NK-92 (cell line): ENCODE data around the gene SLCO4A1.

ENCODE experiments used
- DNase-seq: peaks from one replicate; lab custom pipeline; 2025; ENCODE audit not compliant: unreplicated experiment; lab: John Stamatoyannopoulos, UW

Gene SLCO4A1

DNA sequence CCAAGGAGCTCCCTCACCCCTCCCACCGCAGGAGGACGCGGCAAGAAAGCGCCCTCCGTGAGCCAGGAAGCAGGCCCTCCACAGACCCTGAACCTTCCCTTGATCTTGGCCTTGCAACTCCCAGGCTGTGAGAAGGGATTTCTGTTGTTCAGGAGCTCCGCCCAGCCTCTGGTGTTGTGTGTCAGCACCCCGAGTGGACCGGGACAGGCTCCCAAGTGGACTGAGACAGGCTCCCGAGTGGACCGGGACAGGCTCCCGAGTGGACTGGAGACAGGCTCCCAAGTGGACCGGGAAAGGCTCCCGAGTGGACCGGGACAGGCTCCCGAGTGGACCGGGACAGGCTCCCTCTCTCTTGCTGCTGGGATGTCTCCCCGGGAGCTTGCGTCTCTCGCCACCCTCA lies 57.0 kb downstream of the SLCO4A1 start:
- no peak for DNase-seq

DNA sequence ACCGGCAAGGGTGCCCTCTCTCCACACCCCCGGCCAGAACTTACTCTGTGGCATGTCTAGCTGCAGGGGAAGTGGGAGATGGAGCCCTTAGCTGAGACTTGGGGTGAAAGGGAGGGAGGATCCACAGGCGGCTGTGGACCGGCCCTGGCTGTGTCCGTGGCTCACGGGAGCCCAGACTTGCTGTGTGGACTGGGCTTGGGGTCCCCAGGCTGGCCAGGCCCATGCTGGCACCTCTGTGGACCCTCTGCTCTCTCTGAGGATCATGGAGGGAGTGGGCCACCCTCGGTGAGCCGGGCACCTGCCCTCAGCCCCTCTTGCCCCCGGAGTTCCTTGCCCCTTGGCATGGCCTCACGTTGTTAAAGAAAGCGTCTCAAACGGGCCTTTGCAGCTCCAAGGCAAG lies 57.4 kb downstream of the SLCO4A1 start:
- no peak for DNase-seq

DNA sequence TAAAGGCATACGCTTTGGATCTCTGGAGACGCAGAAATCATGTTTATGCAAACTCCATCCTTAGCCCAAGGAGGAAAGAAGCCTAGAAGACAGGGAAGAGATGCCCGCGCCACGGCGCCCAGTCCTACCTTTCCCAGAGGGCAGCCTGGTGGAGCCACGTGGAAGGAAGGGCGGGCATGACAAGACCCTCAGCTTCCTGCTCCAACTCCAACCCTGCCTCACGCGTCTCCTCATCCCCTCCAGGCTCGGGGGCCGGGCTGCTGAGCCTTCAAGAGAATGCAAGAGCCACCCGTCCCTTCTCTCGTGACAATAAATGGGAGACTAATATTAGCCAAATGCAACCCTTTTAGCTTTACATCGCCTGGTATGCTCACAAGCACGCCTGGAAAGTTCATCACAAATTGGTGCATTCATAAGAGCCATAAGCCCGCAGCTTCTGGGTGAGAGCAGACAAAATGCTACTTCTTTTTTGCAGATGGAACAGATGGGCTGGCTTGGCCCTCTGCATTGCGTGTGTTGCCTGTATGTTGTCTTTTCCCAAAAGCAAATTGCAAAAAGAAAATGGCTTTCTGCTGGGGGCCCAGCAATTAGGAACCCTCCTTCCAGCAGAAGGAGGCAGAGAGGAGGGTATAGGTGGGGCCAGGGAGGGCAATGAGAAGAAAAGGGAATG lies 58.1 kb downstream of the SLCO4A1 start:
- DNase-seq = no peak

DNA sequence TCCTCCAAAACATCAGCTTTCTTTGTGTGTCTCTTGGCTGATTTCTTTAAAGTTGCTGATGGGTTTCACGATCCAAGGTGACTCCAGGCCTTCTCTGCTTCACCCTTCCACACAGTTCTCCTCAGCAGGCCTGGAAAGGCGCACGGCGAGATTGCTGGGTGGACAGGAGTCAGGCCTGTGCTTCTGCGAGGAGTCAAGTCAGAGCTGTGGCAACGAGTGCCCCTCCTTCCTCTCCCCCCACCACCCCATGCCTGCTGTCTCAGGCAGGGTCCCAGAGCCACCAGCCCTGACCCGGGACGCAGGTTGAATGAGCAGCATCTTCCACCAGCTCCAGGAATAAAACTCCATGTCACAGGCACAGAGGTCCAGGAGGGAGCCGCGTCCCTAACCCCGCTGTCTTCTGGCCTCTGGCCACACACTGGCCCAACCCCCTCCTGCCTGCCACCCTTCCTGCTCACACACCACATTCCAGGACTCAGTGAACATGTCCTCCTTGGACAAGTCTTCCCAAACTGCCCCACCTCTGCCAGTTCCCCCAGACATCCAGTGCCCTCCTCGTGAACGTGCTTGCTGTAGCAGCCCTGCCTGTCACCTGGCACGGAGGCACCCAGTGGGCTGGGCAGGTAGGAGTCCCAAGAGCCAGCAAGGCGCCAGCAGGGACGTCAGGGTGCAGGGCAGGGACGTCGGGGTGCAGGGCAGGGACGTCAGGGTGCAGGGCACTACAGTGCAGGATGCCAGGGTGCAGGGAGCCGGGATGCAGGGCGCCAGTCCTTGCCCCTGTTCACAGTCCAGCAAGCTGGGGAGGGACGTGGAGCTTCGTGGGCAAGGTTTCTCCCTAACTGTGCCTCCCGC lies 59.1 kb downstream of the SLCO4A1 start:
- no peak for DNase-seq

DNA sequence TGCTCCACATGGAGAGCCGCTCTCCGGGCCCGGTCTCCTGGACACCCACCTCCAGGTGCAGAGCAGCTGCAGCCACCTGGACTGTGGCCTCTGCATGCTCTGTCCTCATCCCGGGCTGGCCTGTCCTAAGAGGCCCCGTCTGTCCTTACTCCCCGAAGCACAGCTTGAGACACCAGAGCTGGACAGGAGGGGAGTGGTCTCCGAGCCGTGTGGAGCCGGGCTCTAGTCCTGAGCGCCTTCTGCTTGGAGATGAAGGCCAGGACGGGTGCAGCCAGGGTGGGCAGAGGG lies 59.7 kb downstream of the SLCO4A1 start:
- DNase-seq = no peak

DNA sequence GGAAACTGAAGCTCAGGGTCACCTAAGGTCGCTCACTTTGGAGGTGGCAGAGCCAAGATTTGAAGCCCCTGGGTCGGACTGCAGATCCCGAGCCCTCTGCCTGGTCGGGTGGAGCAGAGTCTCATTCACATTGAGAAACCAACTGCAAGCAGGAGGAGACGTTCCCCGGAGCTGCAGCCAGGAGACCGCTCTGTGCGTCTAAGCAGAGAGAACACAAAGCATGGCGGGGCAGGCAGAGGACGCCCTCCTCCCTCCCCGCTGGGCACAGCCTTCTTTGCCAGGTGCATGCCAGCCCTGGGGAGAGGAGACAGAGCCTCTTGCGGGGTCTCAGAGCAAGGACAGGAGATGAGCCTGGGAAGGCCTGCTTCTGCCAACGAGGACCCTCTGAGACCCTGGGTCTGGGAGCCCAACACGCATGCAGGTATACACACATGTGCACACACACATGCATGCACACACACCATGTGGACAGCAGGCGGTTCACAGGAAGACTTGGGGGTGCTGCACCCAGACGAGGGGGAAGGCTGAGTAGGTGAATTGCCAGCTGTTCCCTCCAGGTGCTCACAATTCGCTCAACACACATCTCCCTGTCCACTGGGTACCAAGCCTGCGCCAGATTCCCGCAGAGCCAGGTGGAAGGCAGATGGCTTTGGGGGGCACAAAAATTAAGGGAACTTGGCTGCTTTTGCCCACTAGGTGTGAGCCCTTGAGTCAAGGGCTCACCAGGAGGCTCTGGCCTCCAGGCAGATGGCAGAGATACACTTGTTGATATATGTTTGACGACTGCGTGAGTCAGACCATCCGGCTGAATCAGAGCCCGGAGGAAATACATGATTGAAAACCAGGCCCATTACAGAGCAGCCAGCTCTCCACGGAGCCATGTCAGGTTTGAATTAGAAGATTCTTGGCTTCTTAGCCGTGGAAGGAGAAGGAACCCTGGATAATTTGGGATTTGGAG lies 60.9 kb downstream of the SLCO4A1 start:
- no peak for DNase-seq

DNA sequence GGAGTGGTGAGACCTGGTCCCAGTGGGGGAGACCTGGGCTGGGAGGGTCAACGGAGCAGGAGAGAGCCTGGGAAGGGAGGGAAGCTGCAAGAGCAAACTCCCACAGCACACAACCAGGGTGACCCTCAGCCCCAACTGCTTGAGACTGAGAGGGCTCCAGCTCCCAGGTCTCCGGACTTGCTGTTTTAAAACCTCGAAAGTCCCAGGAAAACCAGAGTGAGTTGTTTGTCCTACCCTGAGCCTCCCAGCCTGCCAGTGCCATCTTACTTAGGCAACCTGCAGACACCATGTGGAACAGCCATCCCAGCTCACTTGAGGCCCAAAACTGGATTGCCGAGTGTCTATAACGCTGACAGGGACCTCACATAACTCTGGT lies 61.5 kb downstream of the SLCO4A1 start:
- no peak for DNase-seq

DNA sequence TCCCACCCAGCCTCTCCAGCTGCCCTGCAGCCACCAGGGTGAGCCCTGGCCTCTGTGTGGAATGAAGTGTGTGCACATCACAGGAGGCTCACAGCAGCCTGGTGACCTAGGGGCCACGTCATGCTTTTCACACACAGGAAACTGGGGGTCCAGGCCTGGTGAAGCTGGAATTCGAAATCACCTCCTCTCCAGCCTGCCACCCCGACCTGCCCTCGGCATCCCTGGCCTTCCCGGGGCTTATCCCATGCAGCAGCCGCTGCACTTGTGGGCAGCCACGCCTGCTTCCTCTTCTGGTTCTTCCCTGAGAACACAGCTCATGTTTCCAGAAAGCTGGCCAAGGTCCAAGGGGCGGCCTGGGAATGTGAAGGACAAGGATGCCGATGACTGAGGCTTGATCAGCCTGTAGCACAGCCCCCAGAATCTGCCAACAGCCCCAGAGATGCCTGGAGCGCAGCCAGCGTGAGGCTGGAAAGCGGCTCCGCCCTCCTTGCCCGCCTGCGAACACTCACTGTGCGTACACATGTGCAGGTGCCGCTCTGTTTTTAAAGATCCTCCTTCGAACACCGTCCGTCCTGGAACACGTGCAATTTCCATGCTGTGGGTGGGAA lies 62.1 kb downstream of the SLCO4A1 start:
- no peak for DNase-seq

DNA sequence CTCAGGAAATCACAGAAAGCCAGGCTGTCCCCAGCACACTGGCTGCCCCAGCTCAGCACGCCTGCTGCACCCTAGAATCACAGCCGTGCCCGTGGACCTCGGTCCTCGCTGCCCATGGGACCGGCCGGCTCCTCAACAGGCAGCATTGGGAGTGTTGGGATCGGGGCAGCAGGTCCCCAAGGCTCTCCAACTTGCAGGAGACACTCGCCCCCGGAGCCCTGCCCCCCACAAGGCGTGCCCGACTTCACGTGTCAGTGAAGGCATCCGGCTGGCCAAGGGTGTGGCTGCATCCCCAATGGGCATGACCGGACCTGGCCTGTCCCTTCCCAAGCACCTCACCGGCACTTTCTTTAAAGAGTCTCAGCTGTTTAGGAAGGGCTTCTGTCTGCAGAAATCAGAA lies 63.3 kb downstream of the SLCO4A1 start:
- DNase-seq = no peak

DNA sequence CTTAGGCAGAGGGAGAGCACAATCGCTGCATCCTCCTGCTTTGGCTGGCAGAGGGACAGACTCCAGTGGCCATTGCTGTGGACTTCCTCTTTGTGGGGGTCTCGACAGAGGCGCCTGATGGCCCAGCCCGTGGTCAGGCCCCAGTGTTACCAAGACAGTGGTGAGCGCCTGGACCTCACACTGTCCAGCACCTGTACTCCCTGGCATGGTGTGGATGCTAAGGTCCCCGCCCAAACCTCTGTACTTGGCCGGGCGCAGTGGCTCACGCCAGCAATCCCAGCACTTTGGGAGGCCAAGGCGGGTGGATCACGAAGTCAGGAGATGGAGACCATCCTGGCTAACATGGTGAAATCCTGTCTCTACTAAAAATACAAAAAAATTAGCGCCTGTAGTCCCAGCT lies 64.0 kb downstream of the SLCO4A1 start:
- no peak for DNase-seq

DNA sequence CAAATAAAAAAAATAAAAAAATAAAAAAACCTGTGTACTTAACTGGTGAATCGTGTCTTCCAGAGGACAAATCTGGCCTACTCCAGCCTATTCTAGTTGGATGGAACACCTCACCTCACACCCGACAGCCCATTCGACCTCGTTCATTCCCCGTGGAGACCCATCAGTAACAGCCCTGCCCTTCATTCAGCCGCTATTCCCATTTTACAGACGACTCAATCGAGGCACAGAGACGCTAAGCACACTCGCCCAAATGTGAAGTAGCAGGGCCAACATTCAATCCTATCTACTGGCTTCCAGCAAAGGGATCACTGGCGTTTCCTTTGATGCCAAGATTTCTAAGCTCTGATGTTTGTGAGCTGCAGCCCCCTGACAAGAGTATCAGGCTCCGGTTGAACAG lies 64.6 kb downstream of the SLCO4A1 start:
- DNase-seq = no peak

DNA sequence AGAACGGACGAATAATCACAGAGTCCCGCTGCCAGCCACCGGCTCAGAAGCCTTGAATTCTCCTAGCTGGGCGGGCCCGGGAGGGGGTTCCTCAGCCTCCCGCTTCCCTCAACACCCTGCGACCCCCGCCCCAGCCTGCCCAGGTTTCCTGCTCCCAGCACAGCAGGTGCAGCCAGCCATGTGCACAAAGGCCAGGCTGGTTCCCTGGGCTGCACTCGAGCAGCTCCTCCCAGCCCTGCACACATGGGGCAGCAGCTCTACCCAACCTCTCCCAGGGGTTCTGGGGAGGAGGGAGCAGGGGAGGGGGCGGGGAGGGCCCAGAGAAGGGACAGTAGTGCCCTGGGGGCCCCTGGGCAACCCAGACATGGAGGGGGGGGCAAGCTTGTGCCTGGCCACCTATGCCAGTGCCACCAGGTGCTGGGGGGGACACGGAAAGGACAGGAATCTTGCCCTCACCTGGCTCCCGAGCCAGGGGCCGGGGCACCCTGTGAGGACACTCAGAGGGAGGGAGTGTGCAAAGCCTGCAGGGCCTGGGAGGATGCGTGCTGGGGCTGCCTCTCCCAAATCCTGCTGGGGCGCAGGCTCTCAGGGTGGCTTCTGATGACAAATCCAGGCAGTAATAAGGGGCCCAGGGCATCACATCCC lies 65.1 kb downstream of the SLCO4A1 start:
- no peak for DNase-seq

DNA sequence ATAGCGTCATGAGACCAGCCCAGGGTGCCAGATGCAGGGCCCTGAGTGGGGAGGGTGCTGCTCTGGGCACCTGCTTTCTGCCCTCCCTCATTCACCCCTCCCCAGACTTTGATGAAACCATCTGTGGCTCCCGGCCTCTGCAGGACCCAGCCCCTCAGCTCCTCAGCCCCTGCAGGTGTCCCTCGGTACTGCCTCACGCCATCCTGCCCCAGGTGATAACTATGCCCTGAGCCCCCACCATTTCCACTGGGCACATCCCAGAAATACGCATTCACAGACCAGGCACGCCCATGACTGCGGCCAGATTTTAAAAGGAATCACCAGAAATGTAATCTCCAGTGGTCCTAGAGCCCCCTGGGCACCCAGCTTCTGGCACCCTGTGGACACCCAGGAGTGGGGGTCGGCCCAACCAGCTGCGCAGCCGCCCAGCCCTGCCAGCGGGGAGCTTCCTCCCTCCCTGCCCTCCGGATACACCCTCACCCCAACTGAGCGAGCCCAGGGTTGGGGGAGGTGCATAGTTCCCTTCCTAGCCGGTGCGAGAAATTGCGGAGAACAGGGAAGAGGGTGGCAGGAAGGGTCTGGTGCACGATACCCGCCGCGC lies 65.7 kb downstream of the SLCO4A1 start:
- no peak for DNase-seq

DNA sequence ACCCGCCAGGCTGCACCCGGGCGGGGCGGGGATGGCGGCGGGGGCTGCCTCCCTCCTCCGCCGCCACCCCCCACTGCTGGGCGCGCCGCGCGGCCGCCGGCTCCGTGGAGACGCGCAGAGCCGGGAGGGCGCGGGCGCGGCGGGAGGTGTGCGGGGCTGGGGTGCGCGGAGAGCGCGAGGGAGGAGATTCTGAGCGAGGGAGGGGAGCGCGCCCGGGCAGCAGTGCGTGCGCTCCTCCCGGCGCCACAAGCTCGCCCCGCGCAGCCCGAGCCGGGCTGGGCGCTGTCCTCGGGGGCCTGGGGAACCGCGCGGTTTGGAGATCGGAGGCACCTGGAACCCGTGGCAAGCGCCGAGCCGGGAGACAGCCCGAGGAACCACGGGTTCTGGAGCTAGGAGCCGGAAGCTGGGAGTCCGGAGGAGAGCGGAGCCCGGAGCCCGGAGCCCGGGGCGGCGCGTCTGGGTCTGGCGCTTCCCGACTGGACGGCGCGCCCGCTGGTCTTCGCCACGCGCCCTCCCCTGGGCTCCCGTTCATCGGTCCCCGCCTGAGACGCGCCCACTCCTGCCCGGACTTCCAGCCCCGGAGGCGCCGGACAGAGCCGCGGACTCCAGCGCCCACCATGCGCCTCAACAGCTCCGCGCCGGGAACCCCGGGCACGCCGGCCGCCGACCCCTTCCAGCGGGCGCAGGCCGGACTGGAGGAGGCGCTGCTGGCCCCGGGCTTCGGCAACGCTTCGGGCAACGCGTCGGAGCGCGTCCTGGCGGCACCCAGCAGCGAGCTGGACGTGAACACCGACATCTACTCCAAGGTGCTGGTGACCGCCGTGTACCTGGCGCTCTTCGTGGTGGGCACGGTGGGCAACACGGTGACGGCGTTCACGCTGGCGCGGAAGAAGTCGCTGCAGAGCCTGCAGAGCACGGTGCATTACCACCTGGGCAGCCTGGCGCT lies 66.6 kb downstream of the SLCO4A1 start, which contains the start of gene NTSR1:
TSS of gene NTSR1 (plus strand) at position 246 of the 946 bp plus-strand sequence. CDS start at position 618, 372 bp downstream.
- DNase-seq = no peak

DNA sequence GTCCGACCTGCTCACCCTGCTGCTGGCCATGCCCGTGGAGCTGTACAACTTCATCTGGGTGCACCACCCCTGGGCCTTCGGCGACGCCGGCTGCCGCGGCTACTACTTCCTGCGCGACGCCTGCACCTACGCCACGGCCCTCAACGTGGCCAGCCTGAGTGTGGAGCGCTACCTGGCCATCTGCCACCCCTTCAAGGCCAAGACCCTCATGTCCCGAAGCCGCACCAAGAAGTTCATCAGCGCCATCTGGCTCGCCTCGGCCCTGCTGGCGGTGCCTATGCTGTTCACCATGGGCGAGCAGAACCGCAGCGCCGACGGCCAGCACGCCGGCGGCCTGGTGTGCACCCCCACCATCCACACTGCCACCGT lies 67.2 kb downstream of the SLCO4A1 start:
- DNase-seq = no peak

DNA sequence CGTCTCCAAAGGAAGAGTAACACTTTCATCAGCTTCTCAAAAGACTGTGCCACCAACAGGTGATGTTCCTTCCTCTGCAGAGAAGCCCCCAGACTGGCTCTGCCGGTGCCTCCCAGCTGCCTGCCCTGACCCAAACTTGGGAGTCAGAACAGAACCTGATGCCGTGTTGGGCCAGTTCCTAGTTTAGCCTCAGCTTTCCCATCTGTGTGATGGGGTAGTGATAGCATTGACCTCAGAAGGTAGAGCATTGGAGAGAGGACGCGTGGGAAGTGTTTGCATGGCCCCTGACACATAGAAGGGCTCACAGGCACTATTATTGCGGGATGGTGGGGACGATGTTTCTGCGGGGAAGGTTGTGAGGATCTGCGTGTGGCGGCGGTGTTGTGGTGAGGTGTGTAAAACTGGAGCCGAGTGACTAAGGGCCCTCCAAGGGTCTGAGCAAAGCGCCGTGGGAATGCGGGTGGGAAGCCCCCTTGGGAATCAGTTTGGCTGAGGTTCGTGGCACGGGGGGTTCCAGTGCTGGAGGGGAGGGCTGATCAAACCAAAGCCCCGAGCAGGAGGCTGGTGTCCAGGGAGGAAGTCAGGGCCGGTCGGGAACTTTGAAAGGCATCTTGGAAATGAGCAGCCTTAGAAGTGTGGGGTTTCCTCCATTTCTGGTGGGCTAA lies 68.0 kb downstream of the SLCO4A1 start:
- no peak for DNase-seq

DNA sequence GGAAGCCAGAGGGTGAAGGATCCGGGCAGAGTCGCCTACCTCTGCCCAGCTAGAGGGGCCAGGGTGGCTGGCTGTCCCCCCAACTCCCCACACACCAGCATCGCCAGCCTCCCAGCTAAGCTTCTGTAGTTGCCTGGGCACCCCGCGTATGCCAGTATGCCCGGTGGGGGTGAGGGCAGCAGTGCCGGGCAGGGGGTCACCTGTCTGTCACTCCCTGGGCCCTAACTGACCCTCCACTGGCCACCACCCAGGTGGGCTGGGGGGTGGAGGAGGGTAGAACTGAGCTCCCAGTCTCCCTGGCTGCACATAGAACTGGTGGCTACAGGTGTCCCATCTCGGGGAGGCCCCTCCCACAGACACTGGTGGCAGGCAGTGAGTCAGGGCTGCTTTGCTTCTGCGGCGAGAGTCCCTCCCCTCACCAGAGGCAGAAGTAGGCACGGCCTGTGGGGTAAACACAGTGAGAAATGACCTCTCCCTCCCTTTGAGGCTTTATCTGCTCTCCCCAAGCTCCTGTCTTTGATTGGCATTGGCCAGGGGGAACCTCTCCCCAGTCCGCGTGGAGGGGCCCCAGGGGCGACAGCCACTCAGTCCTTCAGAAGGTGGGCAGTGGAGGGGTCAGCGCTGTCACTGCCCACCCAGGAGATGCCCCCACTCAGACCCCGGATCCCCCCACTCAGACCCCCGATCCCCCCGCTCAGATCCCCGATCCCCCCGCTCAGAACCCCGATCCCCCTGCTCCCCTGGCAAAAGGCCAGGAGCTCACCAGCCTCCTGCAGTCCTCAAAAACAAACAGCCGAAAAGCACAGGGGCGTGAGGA lies 68.8 kb downstream of the SLCO4A1 start:
- DNase-seq = no peak

DNA sequence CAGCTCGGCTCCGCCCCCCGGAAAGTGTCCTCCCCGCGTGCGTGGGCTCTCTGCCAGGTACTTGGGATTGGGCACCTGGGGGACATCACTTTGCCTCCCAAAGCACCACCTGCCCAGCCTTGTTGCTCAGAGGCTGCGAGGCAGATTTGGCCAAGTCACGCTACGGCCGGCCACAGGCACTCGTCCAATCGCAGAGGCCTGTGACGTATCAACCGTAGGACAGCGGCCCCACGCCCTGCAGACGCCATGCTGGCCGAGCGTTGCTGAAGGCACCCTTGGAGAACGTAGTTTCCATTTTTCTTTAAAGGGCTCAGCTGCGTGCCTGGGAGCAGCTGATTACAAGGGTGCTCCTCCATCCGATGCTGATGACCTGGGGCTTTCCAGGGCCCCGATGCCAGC lies 69.4 kb downstream of the SLCO4A1 start:
- no peak for DNase-seq
